OCI-LY3 (cell line): Measurements from ENCODE around the gene SHTN1.

Experiments
- EZH2phosphoT487 ChIP-seq: fragments of 200-600 bp; shearing (Covaris generic); IDR thresholded peaks from 2 replicates; pipeline ENCODE4 v1.6.1; 2018; ENCODE audit warnings: antibody characterized with exemption, mixed run types, low read depth
- TF ChIP-seq, protein P1 (sequence below): fragments of 200-600, 300-600 bp; sonication (generic); IDR thresholded peaks from 2 replicates; pipeline ENCODE4 v1.5.1; 2014; ENCODE audit warnings: antibody characterized with exemption, low read length, low read depth

- TF ChIP-seq, protein P1, sequence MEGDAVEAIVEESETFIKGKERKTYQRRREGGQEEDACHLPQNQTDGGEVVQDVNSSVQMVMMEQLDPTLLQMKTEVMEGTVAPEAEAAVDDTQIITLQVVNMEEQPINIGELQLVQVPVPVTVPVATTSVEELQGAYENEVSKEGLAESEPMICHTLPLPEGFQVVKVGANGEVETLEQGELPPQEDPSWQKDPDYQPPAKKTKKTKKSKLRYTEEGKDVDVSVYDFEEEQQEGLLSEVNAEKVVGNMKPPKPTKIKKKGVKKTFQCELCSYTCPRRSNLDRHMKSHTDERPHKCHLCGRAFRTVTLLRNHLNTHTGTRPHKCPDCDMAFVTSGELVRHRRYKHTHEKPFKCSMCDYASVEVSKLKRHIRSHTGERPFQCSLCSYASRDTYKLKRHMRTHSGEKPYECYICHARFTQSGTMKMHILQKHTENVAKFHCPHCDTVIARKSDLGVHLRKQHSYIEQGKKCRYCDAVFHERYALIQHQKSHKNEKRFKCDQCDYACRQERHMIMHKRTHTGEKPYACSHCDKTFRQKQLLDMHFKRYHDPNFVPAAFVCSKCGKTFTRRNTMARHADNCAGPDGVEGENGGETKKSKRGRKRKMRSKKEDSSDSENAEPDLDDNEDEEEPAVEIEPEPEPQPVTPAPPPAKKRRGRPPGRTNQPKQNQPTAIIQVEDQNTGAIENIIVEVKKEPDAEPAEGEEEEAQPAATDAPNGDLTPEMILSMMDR, result no peak
- no peak for TF ChIP-seq EZH2phosphoT487
Observed at GRCh38 chr10:116888380-116889055, 116.5 kb downstream of the SHTN1 start.
